GM12878 (cell line): ENCODE measurements around the gene ZCCHC2.

ENCODE experiments used
- CTCF ChIP-seq, 3 experiments: IDR thresholded peaks in 2 of 3; conservative IDR thresholded peaks in 1 of 3; 2 replicates each; pipeline ENCODE4 v1.5.1; 2011; ENCODE audit warnings: low read depth in 3 of 3, low read length in 3 of 3, mild to moderate bottlenecking in 3 of 3, control low read depth in 2 of 3, moderate library complexity in 2 of 3, inconsistent platforms in 1 of 3, mixed read lengths in 1 of 3; ENCODE audit not compliant: control insufficient read depth in 2 of 3, insufficient read depth in 1 of 3; ENCODE audit errors: extremely low read depth in 1 of 3
- EZH2 ChIP-seq: IDR thresholded peaks from 2 replicates; pipeline ENCODE4 v1.6.1; 2012; ENCODE audit warnings: low read depth, mild to moderate bottlenecking, control low read depth, inconsistent platforms, low read length, borderline replicate concordance; ENCODE audit not compliant: control insufficient read depth
- FOS ChIP-seq: IDR thresholded peaks from 3 replicates; pipeline ENCODE4 v1.6.1; 2011; ENCODE audit warnings: borderline replicate concordance; ENCODE audit not compliant: insufficient read length; ENCODE audit errors: extremely low read depth
- POLR2A ChIP-seq: IDR thresholded peaks from 2 replicates; pipeline ENCODE4 v1.6.1; 2011; ENCODE audit warnings: low read depth, mild to moderate bottlenecking, low read length
- RFX5 ChIP-seq: IDR thresholded peaks from 2 replicates; pipeline ENCODE4 v1.6.1; 2011; ENCODE audit warnings: low read depth, low read length, improper control_type of control experiment
- SMAD1 ChIP-seq: fragments of 450-650 bp; IDR thresholded peaks from 2 replicates; pipeline ENCODE4 v1.6.1; 2018; ENCODE audit warnings: mild to moderate bottlenecking, low read depth; ENCODE audit not compliant: partially characterized antibody

- TF ChIP-seq CTCF (IDR thresholded peaks at IDR 0.05 in 2 of 3, conservative IDR thresholded peaks at IDR 0.05 in 1 of 3; ENCODE audit: control insufficient read depth in 2 of 3, extremely low read depth in 1 of 3, insufficient read depth in 1 of 3, low read depth in 3 of 3, low read length in 3 of 3): no peak
- TF ChIP-seq FOS: no peak
- TF ChIP-seq EZH2: no peak
- TF ChIP-seq SMAD1: no peak
- TF ChIP-seq RFX5: no peak
- TF ChIP-seq POLR2A: no peak
Observed at GRCh38 chr18:62621546-62621945, 98.7 kb downstream of the ZCCHC2 start.
